Glomerular visceral epithelial cell (primary cell): ENCODE measurements around the gene SLC38A8.
A peak's percentile ranks its signal among the peaks of the same experiment; 100 is the strongest.

Source experiments
- DNase-seq: peaks from one replicate; pipeline ENCODE4 v3.0.0-alpha.2; 2016; ENCODE audit errors: extremely low spot score

Gene SLC38A8

DNA sequence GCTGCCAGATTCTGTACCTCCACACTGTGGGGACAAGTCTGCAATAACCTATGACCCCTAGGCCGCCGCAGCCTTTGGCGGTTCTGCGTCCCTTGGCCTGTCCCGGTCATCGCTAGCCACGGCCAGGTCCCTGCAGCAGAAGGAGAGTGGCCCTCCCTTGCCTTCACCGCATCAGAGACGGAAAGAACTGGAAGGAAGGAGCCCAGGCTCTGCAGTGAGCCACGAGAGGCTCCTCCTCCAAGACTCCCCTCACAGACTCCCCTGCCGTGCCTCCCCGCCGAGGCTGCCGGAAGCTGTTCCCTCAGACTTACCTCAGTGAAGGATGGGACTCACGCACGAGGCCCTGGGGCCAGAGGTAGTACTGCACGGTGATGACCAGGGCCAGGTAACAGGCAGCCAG is 11.0 kb downstream of the SLC38A8 start:
- no peak for DNase-seq

DNA sequence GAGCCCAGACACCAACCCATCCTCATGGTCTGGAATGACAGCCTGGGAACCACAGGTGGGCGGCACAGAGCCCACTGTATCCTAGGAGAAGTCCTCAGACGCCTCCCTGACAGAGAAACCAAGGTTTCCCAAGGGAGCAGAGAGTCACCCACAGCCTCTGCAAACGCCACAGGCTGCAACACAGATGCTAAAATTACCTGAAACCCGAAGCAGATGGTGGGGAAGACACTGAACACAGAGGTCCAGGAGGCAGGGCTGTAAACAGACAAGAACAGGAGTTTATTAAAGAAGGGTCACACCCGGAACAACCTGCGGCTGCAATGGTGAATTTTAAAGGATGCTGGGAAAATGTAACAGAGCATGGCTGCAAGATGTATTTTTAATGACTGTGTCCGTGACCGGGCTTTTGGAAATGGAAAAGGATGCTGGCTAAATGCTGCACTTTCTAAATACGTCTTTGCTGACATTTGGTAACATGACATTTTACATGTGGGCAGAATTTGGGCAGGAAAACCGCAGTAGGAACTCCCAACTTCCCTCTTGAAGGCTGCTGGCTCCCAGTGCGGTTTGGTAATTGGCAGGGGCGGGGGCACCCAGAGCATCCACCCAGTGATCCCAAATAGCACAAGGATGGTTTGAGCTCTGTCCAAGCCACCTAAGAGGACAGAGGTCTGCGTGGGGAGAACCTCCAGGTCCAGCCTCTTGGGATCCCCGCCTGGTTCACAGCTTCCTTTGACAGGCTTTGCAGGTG is 13.1 kb downstream of the SLC38A8 start:
- DNase-seq = no peak

DNA sequence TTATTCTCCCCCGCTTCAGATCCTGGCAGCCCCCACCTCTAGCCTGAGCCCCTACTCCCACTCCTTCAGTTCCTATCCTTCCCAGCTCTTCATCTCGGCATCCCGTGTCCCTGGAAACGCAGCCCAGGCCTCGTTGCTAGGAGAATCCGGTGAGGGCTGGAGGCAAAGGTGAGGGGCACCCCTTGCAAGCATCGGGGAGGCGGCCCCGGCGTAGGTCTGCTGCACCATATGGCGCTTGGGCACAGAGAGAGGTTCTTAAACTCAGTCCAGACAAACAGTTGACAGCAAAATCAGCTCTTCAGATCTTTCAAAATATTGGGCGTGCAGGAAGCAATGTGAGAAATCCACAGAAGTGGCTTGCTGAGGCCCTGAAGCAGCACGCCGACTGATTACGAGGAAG is 15.0 kb downstream of the SLC38A8 start:
- DNase-seq = no peak

DNA sequence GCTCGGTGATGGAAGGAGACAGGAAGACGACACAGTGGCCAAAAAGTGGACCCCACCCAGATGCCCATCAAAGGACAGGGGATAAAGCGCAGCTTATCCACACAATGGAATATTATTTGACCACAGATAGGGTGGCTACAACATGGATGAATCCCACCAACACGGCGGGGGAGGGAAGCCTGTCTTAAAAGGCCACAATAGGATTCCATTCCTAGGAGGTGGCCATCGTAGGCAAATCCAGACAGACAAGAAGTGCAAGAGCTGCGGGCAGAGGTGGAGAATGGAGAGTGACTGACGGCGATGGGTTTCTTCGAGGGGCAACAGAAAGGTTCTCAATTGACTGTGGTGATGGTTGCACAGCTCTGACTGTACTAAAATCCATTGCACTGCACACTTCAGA is 16.0 kb downstream of the SLC38A8 start:
- DNase-seq = no peak

DNA sequence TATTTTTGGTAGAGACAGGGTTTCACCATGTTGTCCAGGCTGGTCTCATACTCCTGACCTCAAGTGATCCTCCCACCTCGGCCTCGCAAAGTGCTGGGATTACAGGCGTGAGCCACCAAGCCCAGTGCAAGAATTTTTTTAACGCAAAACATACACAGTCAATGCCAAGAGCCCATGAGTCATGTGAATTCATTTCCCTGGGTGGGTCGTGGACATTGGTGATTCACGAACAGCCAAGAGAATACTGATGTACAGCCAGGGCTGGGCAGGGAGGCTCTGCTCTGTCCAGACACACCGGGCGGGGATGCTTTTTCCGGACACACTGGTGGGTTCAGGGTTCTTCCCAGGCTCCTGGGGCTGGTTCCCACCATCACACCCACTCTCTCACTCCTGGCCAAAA is 17.7 kb downstream of the SLC38A8 start:
- peak; percentile 19 for DNase-seq

DNA sequence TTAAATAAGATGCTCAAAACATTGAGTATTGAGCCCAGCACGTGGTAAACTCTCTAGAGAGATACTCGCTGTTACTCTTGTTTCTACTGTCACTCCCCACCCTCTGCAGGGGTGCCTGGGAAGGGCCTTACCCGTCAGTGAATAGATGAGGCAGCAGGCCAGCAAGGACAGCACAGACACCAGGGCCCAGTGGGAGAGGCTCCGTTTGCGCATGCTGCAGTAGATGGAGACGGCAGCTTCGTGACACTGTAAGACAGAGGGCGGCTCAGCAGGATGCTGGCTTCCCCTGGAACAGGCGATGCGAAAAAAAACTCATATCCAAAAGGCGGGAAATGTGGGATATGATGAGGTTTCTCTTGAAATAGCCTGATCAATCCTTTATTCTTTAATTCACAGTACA is 20.0 kb downstream of the SLC38A8 start:
- no peak for DNase-seq

DNA sequence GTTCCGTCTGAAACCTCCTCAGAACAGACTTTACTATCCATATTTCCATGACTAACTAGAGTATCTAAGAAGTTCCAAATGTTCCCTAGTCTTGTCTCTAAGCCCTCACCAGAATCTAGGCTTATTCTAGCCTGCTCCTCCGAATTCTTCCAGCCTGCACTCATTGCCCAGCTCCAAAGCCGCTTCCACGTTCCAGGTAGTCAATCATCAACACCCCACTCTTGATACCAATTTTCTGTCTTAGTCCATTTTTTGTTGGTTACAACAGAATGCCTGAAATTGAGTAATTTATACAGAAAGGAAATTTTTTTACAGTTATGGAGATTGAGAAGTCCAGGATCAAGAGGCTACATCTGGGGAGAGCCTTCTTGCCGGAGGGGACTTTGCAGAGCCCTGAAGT is 21.1 kb downstream of the SLC38A8 start:
- no peak for DNase-seq

DNA sequence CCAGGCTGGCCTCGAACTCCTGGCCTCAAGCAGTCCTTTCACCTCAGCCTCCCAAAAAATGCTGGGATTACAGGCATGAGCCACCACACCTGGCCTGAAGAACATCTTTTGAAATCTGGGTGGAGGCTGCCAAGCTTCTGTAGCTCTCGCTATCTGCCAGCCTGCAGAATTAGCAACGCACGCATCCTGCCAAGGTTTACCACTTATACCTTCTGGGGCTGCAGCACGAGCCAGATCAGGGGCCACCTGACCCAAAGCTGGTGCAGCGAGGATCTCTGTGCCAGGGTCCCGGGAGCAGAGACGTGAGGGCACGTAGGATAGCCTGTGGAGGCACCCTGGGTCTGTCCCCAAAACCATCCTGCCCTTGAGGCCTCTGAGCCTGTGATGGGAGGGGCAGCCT is 22.2 kb downstream of the SLC38A8 start:
- DNase-seq = no peak

DNA sequence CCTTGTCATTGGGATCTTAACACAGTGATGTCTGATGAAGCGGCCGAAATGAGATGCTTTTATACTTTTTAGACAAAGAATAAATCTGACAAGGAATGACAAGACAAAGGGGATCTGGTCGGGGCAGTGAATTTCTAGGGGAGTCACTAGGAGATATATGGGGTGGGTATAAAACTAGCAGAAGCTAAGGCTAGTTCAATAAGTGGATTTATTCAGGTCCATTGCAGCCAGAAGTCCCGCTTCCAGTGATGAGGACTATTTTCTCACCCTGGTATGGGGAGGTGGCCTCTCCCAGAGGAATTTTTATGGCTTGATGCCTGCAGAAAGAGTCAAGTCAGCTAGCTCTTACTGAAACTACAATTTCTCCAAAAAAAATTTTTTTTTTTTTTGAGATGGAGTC is 23.9 kb downstream of the SLC38A8 start:
- no peak for DNase-seq

DNA sequence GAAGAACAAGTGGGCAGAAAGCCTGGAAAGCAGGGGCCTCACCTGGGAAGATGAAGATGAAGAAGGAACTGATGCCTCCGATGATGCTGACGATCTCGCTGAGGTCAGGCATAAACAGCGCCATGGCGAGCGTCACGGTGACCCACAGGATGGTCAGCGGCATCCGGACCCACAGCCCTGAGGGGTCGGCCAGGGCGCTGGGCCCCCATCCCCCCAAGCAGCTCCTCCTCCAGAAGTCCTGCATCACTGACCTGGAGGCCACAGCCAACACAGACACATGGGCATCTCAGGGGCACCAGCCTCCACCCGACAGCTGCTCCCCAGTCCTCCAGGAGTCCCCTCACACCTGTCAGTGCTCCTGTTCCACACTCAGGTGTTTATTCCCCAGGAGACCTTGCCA is 26.1 kb downstream of the SLC38A8 start:
- no peak for DNase-seq

DNA sequence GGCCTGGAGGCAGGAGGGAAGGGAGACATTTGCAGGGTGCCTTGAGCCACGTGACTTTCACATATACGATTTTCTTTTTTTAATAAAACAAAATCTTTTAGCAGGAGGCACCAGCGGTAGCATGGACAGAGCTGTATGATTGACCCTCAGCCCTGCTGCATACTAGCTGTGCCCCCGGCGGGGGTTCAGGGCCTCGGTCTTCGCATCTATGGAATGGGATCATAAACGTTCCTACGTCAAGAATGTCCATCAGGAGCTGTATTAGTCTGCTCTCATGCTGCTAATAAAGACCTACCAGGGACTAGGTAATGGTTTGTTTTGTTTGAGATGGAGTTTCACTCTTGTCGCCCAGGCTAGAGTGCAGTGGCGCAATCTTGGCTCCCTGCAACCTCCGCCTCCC is 27.2 kb downstream of the SLC38A8 start:
- DNase-seq = no peak

DNA sequence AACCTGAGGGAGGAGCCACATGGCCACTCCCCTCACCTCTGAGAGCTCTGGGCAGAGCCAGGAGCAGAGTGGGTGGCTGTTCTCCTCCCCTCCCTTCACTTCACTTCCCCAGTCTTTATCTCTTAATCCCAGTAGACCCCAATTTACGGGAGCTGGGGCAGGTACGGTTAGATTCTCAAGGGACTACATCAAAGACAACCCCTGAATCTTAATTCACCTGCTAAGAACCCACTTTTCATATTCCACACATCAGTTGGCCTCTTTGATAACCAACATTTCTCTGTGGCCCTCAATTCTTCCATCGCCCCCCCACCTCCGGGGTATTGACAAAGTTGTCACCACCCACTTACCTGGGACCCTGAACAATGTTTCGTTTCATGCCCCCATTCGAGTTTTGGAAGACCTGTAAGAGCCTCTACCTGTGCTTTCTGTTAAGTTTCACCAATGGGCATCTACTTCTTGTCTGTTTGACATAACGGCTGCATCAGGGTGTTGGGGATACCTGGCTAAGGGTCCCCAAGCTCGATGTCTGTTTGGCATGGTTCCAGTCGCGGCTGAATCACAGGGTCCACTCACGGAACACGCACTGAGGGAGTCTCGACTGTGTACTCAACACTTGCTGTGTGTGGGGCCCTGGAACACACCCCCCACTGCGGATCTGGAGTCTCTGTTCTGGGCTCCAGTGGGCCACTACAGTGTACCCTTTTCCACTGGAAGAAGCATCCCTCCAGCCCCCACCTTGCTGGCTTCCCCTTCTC is 27.8 kb downstream of the SLC38A8 start:
- DNase-seq = no peak

DNA sequence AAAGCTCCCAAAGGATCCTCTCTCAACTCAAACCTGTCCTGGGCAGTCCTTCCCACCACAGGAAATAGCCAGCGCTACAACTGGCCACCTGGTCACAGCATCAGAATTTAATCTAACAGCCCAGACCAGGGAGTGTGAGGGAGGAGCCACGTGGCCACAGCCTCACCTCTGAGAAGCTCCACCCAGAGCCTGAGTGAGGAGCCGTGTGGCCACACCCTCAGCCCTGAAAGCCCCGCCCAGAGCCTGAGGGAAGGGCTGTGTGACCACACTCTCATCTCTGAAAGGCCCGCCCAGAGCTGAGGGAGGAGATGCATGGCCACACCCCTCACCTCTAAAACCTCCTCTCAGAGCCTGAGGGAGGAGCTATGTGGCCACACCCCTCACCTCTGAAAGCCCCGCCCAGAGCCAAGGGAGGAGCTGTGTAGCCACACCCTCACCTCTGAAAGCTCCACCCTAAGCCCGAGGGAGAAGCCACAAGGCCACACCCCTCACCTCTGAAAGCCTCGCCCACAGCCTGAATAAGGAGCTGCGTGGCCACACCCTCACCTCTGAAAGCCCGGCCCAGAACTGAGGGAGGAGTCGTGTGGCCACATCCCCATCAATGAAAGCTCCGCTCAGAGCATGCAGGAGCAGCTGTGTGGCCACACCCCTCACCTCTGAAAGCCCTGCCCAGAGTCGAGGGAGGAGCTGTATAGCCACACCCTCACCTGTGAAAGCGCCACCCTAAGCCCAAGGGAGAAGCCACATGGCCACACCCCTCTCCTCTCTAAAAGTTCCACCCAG is 28.6 kb downstream of the SLC38A8 start:
- peak; percentile 73 for DNase-seq

DNA sequence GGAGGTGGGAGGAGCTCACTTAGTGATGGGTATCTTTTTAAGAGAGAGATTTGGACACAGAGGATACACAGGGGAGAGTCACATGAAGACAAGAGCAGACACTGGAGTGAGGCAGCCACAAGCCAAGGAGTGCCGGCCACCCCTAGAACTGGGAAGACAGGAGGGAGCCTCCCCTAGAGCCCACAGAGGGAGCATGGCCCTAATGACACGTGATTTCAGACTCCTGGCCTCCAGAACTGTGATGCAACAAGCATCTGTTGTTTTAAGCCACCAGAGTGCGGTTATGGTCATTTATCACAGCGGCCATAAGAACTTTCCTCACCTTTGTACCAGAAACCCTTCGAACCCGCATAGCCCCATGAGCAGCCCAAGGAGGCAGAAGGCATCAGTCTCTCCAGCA is 33.3 kb downstream of the SLC38A8 start:
- DNase-seq = no peak

DNA sequence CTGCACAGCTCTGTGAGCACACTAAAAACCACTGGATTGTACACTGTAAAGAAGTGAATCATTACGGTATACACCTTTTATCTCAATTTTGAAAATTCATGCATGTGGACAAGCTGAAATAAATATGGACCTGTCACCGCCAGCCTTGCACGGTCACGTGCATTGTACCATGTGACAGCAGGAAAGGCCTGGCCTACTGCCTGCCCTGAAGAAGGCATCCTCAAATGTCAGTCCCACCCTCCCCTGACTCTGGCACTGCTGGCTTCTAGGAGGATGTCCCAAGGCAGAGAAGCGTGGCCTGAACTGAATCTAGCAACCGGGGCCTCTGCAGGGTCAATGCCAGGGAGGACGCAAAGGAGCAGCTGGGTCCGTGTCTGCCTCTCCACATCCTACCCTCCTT is 34.6 kb downstream of the SLC38A8 start:
- no peak for DNase-seq

DNA sequence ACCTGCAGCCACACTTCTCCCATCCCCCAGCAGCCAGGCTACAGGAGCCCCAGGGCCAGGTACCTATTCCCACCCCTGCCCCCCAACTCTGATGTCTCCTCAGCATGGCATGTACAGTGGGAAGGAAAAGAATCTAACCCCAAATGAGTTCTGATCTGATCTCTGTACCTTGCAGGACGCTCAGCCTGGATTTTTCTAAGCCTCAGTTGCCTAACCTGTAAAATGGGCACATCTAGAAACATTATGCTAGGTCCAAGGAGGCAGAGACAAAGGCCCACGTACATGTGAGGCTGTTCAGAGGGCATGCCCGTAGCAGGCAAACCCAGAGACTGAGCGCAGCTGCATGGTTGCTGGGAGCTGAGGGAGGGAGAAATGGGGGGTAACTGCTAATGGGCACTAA is 35.1 kb downstream of the SLC38A8 start:
- no peak for DNase-seq

DNA sequence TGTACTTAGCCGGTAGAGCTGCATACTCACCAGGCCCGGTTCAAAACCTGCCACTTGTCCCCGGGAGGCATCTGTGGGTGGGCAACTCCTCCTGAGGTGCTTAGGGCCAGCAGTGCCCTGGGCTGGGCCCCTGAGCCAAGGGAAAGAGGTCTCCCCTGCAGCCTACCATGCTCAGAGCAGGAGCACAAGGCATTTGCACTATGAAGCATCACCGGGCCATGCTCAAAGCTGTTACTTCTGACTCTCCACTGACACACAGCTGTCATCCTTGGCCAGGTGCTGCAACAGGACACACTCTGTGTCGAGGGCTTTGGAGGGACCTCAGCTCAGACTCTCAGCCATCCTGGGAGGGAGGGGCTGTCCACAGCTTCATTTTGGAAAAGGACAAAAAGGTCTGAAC is 37.2 kb downstream of the SLC38A8 start:
- no peak for DNase-seq

DNA sequence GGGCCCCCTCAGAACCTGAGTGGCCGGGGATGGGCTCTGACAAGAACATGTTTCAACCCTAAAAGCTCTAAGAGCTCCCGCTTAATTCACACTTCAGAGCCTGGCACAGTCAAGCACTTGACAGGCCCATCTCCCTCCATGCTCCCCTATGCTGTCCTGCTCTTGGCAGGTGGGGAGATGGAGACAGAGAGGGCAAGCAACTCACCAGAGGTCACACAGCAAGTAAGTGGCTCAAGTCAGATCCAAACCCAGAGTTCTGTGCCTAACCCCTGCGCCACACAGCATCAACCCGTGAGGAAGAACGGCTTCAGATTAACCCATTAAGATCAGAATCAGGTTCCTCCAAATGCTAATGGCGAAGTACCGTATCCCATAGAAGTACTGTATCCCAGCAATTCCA is 38.2 kb downstream of the SLC38A8 start:
- no peak for DNase-seq

DNA sequence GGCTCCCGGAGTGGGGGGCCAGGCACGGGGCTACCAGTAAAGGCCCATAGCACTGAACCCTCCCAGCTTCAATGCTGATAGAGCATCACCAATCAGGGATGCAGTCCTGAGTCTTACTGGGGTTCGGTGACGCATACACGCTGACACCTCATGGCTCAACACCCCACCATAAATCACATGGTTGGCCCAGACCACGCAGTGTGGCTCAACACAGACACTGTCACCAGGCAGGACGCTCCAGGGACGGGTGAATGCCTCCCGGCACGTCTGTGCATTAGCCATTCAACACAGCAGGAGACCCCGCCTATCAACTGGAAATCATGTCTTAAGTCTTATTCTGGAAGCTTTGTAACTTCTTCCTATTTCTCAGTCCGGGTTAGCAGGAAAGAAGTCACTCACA is 39.6 kb downstream of the SLC38A8 start:
- no peak for DNase-seq

DNA sequence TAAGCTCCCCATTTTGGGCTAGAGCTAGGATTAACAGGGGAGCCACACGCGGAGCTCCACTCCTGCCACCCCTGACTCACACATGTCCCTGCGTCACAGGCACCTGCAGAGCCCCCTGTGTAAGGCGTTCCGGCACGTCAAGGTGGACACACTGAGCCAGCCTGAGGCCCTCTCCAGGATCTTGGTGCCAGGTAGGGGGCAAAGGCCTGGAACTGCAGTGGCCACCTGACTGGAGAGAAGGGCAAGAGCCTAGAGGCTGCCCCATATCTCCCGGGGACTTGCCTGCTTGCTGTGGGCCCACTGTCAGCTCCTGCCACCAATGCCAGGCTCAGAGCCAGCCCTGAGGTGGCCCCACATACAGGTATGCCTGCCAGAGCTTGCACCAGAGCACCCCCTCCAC is 40.9 kb downstream of the SLC38A8 start:
- DNase-seq = no peak

DNA sequence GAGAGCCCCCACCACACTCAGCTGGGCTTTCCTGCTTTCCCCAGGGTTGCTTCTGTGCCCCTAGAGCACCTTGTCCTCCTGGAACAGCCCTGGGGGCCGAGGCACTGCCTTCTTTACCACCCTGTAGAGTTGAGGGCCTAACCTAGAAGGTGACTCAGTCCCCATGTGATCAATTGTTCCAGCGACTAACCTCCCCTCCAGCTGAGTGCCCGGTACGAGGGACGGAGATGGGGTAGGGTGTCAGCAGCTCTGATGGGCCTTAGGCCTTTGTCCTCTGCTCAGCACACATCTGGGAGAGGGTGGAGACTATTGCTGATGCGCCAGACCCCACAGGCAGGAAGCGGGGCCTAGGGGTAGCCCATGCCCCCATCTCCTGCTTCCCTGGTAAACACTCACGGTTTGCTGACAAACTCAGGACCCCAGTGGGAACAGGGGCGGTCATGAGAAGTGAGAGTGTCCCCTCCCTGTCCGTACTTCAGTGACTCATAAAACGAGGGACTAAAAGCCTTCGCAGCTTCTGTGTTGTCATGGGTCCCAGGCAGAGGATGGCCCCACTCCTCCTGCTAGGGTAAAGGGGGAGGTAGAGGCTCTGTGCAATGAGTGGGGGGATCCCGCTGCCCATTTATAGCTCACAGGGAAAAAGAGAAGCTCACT is 41.5 kb downstream of the SLC38A8 start:
- DNase-seq = no peak

DNA sequence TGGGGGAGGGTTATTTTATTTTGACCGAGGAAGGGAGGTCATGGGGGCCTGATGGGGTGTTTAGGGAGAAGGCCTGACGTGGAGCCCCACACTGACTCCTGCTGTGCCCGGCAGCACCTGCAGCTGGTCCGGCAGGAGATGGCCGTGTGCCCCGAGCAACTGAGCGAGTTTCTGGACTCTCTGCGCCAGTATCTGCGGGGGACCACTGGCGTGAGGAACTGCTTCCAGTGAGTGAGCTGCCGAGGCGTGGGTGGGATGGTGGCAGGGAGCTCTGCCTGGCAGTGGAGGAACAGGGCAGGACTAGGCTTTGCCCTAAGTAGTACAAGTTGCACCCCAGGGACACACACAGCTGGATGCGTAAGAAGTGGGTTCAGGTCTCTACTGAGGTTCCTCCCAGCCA is 44.5 kb downstream of the SLC38A8 start:
- DNase-seq = no peak
